MV-4-11 (cell line): ENCODE data around the gene TMEM108.

Experiments
- DNase-seq: peaks from one replicate; lab custom pipeline; 2025; lab: John Stamatoyannopoulos, UW

Gene TMEM108

GRCh38 chr3:133054586-133054985 lies 16.4 kb downstream of the TMEM108 start:
- DNase-seq: no peak

GRCh38 chr3:133055339-133055738 lies 17.1 kb downstream of the TMEM108 start:
- no peak for DNase-seq

GRCh38 chr3:133058243-133058642 lies 20.1 kb downstream of the TMEM108 start:
- no peak for DNase-seq

GRCh38 chr3:133058831-133059230 lies 20.6 kb downstream of the TMEM108 start:
- DNase-seq: no peak

- no peak for DNase-seq
These were observed 27.2 kb downstream of the TMEM108 start for GRCh38 chr3:133065193-133065961.

GRCh38 chr3:133066026-133066425 lies 27.8 kb downstream of the TMEM108 start:
- DNase-seq: no peak

- DNase-seq: no peak
These were observed 31.5 kb downstream of the TMEM108 start for GRCh38 chr3:133069556-133070286.

GRCh38 chr3:133074977-133075376 lies 36.8 kb downstream of the TMEM108 start:
- DNase-seq: no peak

GRCh38 chr3:133077688-133078087 lies 39.5 kb downstream of the TMEM108 start:
- DNase-seq: no peak

- DNase-seq: no peak
These were observed 41.4 kb downstream of the TMEM108 start for GRCh38 chr3:133079621-133080020.

- no peak for DNase-seq
These were observed 42.8 kb downstream of the TMEM108 start for GRCh38 chr3:133081016-133081415.

GRCh38 chr3:133083395-133083794 lies 45.2 kb downstream of the TMEM108 start:
- no peak for DNase-seq

- DNase-seq: no peak
These were observed 51.8 kb downstream of the TMEM108 start for GRCh38 chr3:133089906-133090485.

- DNase-seq: no peak
These were observed 54.5 kb downstream of the TMEM108 start for GRCh38 chr3:133092681-133093080.

GRCh38 chr3:133093366-133093765 lies 55.2 kb downstream of the TMEM108 start:
- DNase-seq: no peak

GRCh38 chr3:133096900-133097613 lies 58.9 kb downstream of the TMEM108 start:
- no peak for DNase-seq

- no peak for DNase-seq
These were observed 65.5 kb downstream of the TMEM108 start for GRCh38 chr3:133103706-133104105.

GRCh38 chr3:133106169-133106568 lies 68.0 kb downstream of the TMEM108 start:
- no peak for DNase-seq

GRCh38 chr3:133112666-133113065 lies 74.5 kb downstream of the TMEM108 start:
- peak; percentile 71 for DNase-seq

- no peak for DNase-seq
These were observed 75.3 kb downstream of the TMEM108 start for GRCh38 chr3:133113526-133113925.

- peak; percentile 88 for DNase-seq
These were observed 75.9 kb downstream of the TMEM108 start for GRCh38 chr3:133113927-133114597.

- DNase-seq: no peak
These were observed 77.0 kb downstream of the TMEM108 start for GRCh38 chr3:133115176-133115575.
